ENCODE data around the gene NPB. TPM values are rescaled to one million over a fixed set of nuclear protein-coding genes. Genes with fewer than 3 reads are reported as not detected.
A peak's percentile ranks its signal among the peaks of the same experiment; 100 is the strongest.

Gene NPB
- total RNA-seq, 1 experiment from 2014 or later, result 0.47 TPM

GRCh38 chr17:81905993-81906392, 4.0 kb downstream of the NPB start:
- intact Hi-C loops (cut with micrococcal nuclease; ENCODE audit: unreplicated experiment), result no loop called here
- peaks cover 8% of the 10 kb centered on the region for H3K27me3 Mint-ChIP-seq (ENCODE audit: unreplicated experiment)
- H3K27ac Mint-ChIP-seq (ENCODE audit: unreplicated experiment), result no peak overlapping the region
- peaks cover 8% of the 10 kb centered on the region for H3K4me1 Mint-ChIP-seq (ENCODE audit: low read depth, unreplicated experiment)
- H3K36me3 Mint-ChIP-seq (ENCODE audit: insufficient read depth, unreplicated experiment), result peaks cover 42% of the 10 kb centered on the region
- CTCF ChIA-PET, result no interaction called here
- no peak for DNase-seq
- TF ChIP-seq, protein P1, sequence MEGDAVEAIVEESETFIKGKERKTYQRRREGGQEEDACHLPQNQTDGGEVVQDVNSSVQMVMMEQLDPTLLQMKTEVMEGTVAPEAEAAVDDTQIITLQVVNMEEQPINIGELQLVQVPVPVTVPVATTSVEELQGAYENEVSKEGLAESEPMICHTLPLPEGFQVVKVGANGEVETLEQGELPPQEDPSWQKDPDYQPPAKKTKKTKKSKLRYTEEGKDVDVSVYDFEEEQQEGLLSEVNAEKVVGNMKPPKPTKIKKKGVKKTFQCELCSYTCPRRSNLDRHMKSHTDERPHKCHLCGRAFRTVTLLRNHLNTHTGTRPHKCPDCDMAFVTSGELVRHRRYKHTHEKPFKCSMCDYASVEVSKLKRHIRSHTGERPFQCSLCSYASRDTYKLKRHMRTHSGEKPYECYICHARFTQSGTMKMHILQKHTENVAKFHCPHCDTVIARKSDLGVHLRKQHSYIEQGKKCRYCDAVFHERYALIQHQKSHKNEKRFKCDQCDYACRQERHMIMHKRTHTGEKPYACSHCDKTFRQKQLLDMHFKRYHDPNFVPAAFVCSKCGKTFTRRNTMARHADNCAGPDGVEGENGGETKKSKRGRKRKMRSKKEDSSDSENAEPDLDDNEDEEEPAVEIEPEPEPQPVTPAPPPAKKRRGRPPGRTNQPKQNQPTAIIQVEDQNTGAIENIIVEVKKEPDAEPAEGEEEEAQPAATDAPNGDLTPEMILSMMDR (IDR thresholded peaks at IDR 0.05; ENCODE audit: unreplicated experiment), result no peak
- H3K4me3 Mint-ChIP-seq (ENCODE audit: low read depth, unreplicated experiment), result no peak overlapping the region
- no TSS peak for BruUV-seq (replicated peaks)
- H3K9me3 Mint-ChIP-seq (ENCODE audit: low read depth, unreplicated experiment), result no peaks in the 10 kb centered on the region

- CTCF ChIA-PET, result no interaction called here
- H3K4me3 Mint-ChIP-seq (ENCODE audit: low read depth, unreplicated experiment), result no peak overlapping the region
- peaks cover 10% of the 10 kb centered on the region for H3K4me1 Mint-ChIP-seq (ENCODE audit: low read depth, unreplicated experiment)
- no peak overlapping the region for H3K27ac Mint-ChIP-seq (ENCODE audit: unreplicated experiment)
- intact Hi-C loops (cut with micrococcal nuclease; ENCODE audit: unreplicated experiment), result no loop called here
- no peaks in the 10 kb centered on the region for H3K9me3 Mint-ChIP-seq (ENCODE audit: low read depth, unreplicated experiment)
- DNase-seq, result no peak
- BruUV-seq (replicated peaks), result no TSS peak
- H3K36me3 Mint-ChIP-seq (ENCODE audit: insufficient read depth, unreplicated experiment), result peaks cover 42% of the 10 kb centered on the region
- peaks cover 1% of the 10 kb centered on the region for H3K27me3 Mint-ChIP-seq (ENCODE audit: unreplicated experiment)
- TF ChIP-seq, protein P1 (IDR thresholded peaks at IDR 0.05; ENCODE audit: unreplicated experiment), result peak; percentile 23
These were observed 4.6 kb downstream of the NPB start for GRCh38 chr17:81906476-81907218.

DNA sequence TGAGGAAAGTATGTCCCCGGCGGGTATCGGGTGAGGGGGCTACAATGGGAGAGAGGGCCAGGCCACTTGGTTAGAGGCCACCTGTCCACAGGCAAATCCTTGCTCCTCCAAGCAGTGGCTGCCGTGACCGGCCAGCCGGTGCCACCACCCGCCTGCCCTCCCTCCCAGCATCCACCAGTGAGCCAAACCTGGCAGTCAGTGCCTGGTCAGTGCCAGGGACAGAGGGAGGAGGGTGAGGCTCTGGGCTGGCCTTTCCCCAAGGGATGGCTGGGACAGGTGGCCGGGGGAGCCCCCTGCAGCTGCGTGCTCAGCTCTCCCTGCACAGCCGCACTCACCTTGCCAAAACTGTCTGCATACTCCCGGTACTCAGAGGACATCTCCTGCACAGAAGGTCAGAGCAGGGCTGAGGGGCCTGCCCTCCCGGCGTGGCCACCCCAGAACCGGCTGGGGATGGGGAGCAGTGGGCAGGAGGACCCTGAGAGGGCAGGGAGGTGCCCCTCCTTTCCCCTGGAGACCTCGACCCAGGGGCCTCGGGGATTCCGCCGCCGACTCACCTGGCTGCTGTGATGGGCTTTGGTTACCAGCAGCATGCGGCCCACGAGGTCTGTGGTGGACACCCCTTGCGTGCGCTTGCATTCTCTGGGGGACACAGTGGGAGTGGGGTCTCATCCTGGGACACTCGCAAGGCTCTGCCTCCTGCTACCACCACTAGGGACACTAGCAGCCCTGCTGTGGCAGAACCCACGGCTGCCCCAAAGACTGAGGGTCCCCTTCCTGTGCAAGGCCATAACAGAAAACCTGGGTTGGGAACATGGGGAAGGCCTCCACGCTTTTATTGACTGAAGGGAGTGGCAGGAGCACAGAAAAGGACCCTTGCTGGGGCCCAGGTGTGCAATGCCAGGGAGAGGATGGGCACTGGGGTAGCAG, 5.4 kb downstream of the NPB start:
- Mint-ChIP-seq H3K36me3 (ENCODE audit: insufficient read depth, unreplicated experiment) (peaks cover 47% of the 10 kb centered on the region), H3K4me3 (ENCODE audit: low read depth, unreplicated experiment) (no peak overlapping the region), H3K9me3 (ENCODE audit: low read depth, unreplicated experiment) (no peaks in the 10 kb centered on the region), H3K27me3 (ENCODE audit: unreplicated experiment) (no peaks in the 10 kb centered on the region), H3K4me1 (ENCODE audit: low read depth, unreplicated experiment) (peaks cover 17% of the 10 kb centered on the region), H3K27ac (ENCODE audit: unreplicated experiment) (no peak overlapping the region)
- TF ChIP-seq, protein P1 (IDR thresholded peaks at IDR 0.05; ENCODE audit: unreplicated experiment), result no peak
- intact Hi-C loops (cut with micrococcal nuclease; ENCODE audit: unreplicated experiment), result no loop called here
- no peak for DNase-seq
- no TSS peak for BruUV-seq (replicated peaks)
- CTCF ChIA-PET, result no interaction called here

GRCh38 chr17:81908793-81909192, 6.8 kb downstream of the NPB start:
- BruUV-seq (replicated peaks), result no TSS peak
- H3K9me3 Mint-ChIP-seq (ENCODE audit: low read depth, unreplicated experiment), result no peaks in the 10 kb centered on the region
- TF ChIP-seq, protein P1 (IDR thresholded peaks at IDR 0.05; ENCODE audit: unreplicated experiment), result no peak
- intact Hi-C loops (cut with micrococcal nuclease; ENCODE audit: unreplicated experiment), result no loop called here
- DNase-seq, result no peak
- no peak overlapping the region for H3K4me3 Mint-ChIP-seq (ENCODE audit: low read depth, unreplicated experiment)
- peaks cover 50% of the 10 kb centered on the region for H3K36me3 Mint-ChIP-seq (ENCODE audit: insufficient read depth, unreplicated experiment)
- H3K27ac Mint-ChIP-seq (ENCODE audit: unreplicated experiment), result no peak overlapping the region
- CTCF ChIA-PET, result no interaction called here
- no peaks in the 10 kb centered on the region for H3K27me3 Mint-ChIP-seq (ENCODE audit: unreplicated experiment)
- H3K4me1 Mint-ChIP-seq (ENCODE audit: low read depth, unreplicated experiment), result peaks cover 28% of the 10 kb centered on the region
